Karpas-422 (cell line): ENCODE data around the gene EYS. TPM values are rescaled to one million over a fixed set of nuclear protein-coding genes. Genes with fewer than 3 reads are reported as not detected.

Source experiments
- DNase-seq: peaks from one replicate; pipeline ENCODE4 v3.0.0-alpha.2; 2015
- H2AFZ ChIP-seq: fragments of 200-600 bp; sonication (generic); 2 replicates; pipeline ENCODE4 v1.6.1; 2014; ENCODE audit warnings: antibody characterized with exemption, low read length, mixed read lengths
- H3K27ac ChIP-seq: fragments of 200-600 bp; sonication (generic); 2 replicates; pipeline ENCODE4 v1.5.1; 2014; ENCODE audit warnings: mild to moderate bottlenecking, low read length, moderate library complexity
- H3K27me3 ChIP-seq: fragments of 200-600 bp; sonication (generic); 2 replicates; pipeline ENCODE4 v1.6.1; 2014; ENCODE audit warnings: low read length, mixed read lengths
- H3K36me3 ChIP-seq: fragments of 200-600 bp; sonication (generic); 2 replicates; pipeline ENCODE4 v1.6.1; 2014; ENCODE audit warnings: low read length, mixed read lengths; ENCODE audit not compliant: insufficient read depth
- H3K4me1 ChIP-seq: fragments of 200-600 bp; sonication (generic); 2 replicates; pipeline ENCODE4 v1.6.1; 2014; ENCODE audit warnings: mild to moderate bottlenecking, low read length, mixed read lengths
- H3K4me2 ChIP-seq: fragments of 200-600 bp; sonication (generic); 2 replicates; pipeline ENCODE4 v1.6.1; 2014; ENCODE audit warnings: low read length, low read depth, mild to moderate bottlenecking; ENCODE audit not compliant: poor library complexity, severe bottlenecking
- H3K4me3 ChIP-seq: fragments of 200-600 bp; sonication (generic); 2 replicates; pipeline ENCODE4 v1.5.1; 2014; ENCODE audit warnings: mild to moderate bottlenecking, antibody characterized with exemption, low read length, mixed read lengths
- H3K79me2 ChIP-seq: fragments of 200-600 bp; sonication (generic); 2 replicates; pipeline ENCODE4 v1.6.1; 2014; ENCODE audit warnings: mild to moderate bottlenecking, low read length, mixed read lengths
- H3K9ac ChIP-seq: fragments of 200-600 bp; sonication (generic); 2 replicates; pipeline ENCODE4 v1.6.0; 2014; ENCODE audit warnings: low read length
- H3K9me2 ChIP-seq: fragments of 200-600 bp; sonication (generic), shearing (Covaris generic); replicated peaks from 2 replicates; pipeline ENCODE4 v1.6.0; 2014; ENCODE audit warnings: mild to moderate bottlenecking, low read length, moderate library complexity; ENCODE audit not compliant: insufficient read depth
- H3K9me3 ChIP-seq: fragments of 300-700, 200-600 bp; sonication (generic); 2 replicates; pipeline ENCODE4 v1.6.1; 2014; ENCODE audit warnings: low read length, mixed read lengths
- H4K20me1 ChIP-seq: fragments of 200-600 bp; sonication (generic); 2 replicates; pipeline ENCODE4 v1.6.1; 2014; ENCODE audit warnings: mild to moderate bottlenecking, antibody characterized with exemption, low read length, low read depth; ENCODE audit not compliant: insufficient read depth
- total RNA-seq: library from RNA; depleted of rRNA; stranded (reverse); fragments of >200 nt; shearing (Covaris generic); gene quantifications from 2 replicates; pipeline ENCODE4 v1.2.3, GENCODE V29; 2014; ENCODE audit warnings: low replicate concordance

The EYS gene
- total RNA-seq, 1 experiment from 2014 or later = not detected

GRCh38 chr6:64812138-64812537 lies 894.9 kb downstream of the EYS start:
- Histone ChIP-seq H3K27ac (no peak overlapping the region), H3K27me3 (no peaks in the 10 kb centered on the region), H3K9me3 (peaks cover 12% of the 10 kb centered on the region; the same call in 1 of the 2 replicates), H3K4me3 (no peak overlapping the region), H3K36me3 (no peaks in the 10 kb centered on the region), H2AFZ (no peak overlapping the region), H3K79me2 (no peaks in the 10 kb centered on the region), H3K9ac (no peak overlapping the region), H3K4me1 (no peaks in the 10 kb centered on the region), H3K4me2 (no peak overlapping the region), H3K9me2 (no peaks in the 10 kb centered on the region), H4K20me1 (no peaks in the 10 kb centered on the region)
- DNase-seq = no peak

- Histone ChIP-seq H3K9ac (no peak overlapping the region), H3K9me2 (no peaks in the 10 kb centered on the region), H2AFZ (no peak overlapping the region), H3K4me1 (no peaks in the 10 kb centered on the region), H3K79me2 (no peaks in the 10 kb centered on the region), H3K36me3 (no peaks in the 10 kb centered on the region), H3K4me3 (no peak overlapping the region), H4K20me1 (no peaks in the 10 kb centered on the region), H3K27me3 (no peaks in the 10 kb centered on the region), H3K27ac (no peak overlapping the region), H3K4me2 (no peak overlapping the region), H3K9me3 (peaks cover 9% of the 10 kb centered on the region; the same call in 1 of the 2 replicates)
- no peak for DNase-seq
These were observed 895.9 kb downstream of the EYS start for GRCh38 chr6:64811119-64811518.

- no peak overlapping the region for H3K9ac ChIP-seq
- H3K4me3 ChIP-seq = no peak overlapping the region
- H3K9me3 ChIP-seq = peaks cover 21% of the 10 kb centered on the region
- H3K27me3 ChIP-seq = no peaks in the 10 kb centered on the region
- H3K9me2 ChIP-seq = no peaks in the 10 kb centered on the region
- no peak overlapping the region for H3K4me2 ChIP-seq
- DNase-seq = no peak
- H3K79me2 ChIP-seq = no peaks in the 10 kb centered on the region
- H3K4me1 ChIP-seq = no peaks in the 10 kb centered on the region
- H3K36me3 ChIP-seq = no peaks in the 10 kb centered on the region
- no peak overlapping the region for H2AFZ ChIP-seq
- H3K27ac ChIP-seq = no peak overlapping the region
- H4K20me1 ChIP-seq = no peaks in the 10 kb centered on the region
These were observed 899.2 kb downstream of the EYS start for GRCh38 chr6:64807785-64808184.

GRCh38 chr6:64803470-64804166 lies 903.4 kb downstream of the EYS start:
- H4K20me1 ChIP-seq = no peaks in the 10 kb centered on the region

GRCh38 chr6:64792534-64792933 lies 914.5 kb downstream of the EYS start:
- no peaks in the 10 kb centered on the region for H3K9me2 ChIP-seq
- no peak overlapping the region for H3K9ac ChIP-seq
- H3K79me2 ChIP-seq = no peaks in the 10 kb centered on the region
- H3K36me3 ChIP-seq = no peaks in the 10 kb centered on the region
- H3K4me3 ChIP-seq = no peak overlapping the region
- no peaks in the 10 kb centered on the region for H4K20me1 ChIP-seq
- H3K27me3 ChIP-seq = no peaks in the 10 kb centered on the region
- peaks cover 15% of the 10 kb centered on the region; the same call in 1 of the 2 replicates for H3K9me3 ChIP-seq
- H3K4me1 ChIP-seq = no peaks in the 10 kb centered on the region
- no peak for DNase-seq
- no peak overlapping the region for H3K4me2 ChIP-seq
- H2AFZ ChIP-seq = no peak overlapping the region
- H3K27ac ChIP-seq = no peak overlapping the region

More at GRCh38 chr6:64803470-64804166, 903.4 kb downstream of the EYS start:
- Histone ChIP-seq H3K27ac (no peak overlapping the region), H3K9ac (no peak overlapping the region), H3K4me3 (no peak overlapping the region), H2AFZ (no peak overlapping the region), H3K27me3 (no peaks in the 10 kb centered on the region), H3K79me2 (no peaks in the 10 kb centered on the region), H3K4me2 (no peak overlapping the region), H3K36me3 (no peaks in the 10 kb centered on the region), H3K9me3 (peaks cover 26% of the 10 kb centered on the region), H3K9me2 (no peaks in the 10 kb centered on the region), H3K4me1 (no peaks in the 10 kb centered on the region)
- DNase-seq = no peak

- no peak for DNase-seq
- Histone ChIP-seq H3K9ac (no peak overlapping the region), H4K20me1 (no peaks in the 10 kb centered on the region), H3K4me1 (no peaks in the 10 kb centered on the region), H3K9me3 (peaks cover 24% of the 10 kb centered on the region), H3K4me2 (no peak overlapping the region), H2AFZ (no peak overlapping the region), H3K27me3 (no peaks in the 10 kb centered on the region), H3K4me3 (no peak overlapping the region), H3K9me2 (no peaks in the 10 kb centered on the region), H3K36me3 (no peaks in the 10 kb centered on the region), H3K27ac (no peak overlapping the region), H3K79me2 (no peaks in the 10 kb centered on the region)
These were observed 917.5 kb downstream of the EYS start for GRCh38 chr6:64789476-64789875.

- no peaks in the 10 kb centered on the region for H3K9me2 ChIP-seq
- H3K4me3 ChIP-seq = no peak overlapping the region
- H2AFZ ChIP-seq = no peak overlapping the region
- no peak overlapping the region for H3K9ac ChIP-seq
- no peaks in the 10 kb centered on the region for H3K27me3 ChIP-seq
- no peaks in the 10 kb centered on the region for H3K79me2 ChIP-seq
- no peaks in the 10 kb centered on the region for H3K36me3 ChIP-seq
- peaks cover 29% of the 10 kb centered on the region for H3K9me3 ChIP-seq
- no peak overlapping the region for H3K27ac ChIP-seq
- no peak overlapping the region for H3K4me2 ChIP-seq
- no peaks in the 10 kb centered on the region for H3K4me1 ChIP-seq
- DNase-seq = no peak
- H4K20me1 ChIP-seq = no peaks in the 10 kb centered on the region
These were observed 920.3 kb downstream of the EYS start for GRCh38 chr6:64786736-64787135.

- Histone ChIP-seq H4K20me1 (no peaks in the 10 kb centered on the region), H3K9me3 (peaks cover 33% of the 10 kb centered on the region), H3K9me2 (no peaks in the 10 kb centered on the region), H2AFZ (no peak overlapping the region), H3K9ac (no peak overlapping the region), H3K4me1 (no peaks in the 10 kb centered on the region), H3K27ac (no peak overlapping the region), H3K27me3 (no peaks in the 10 kb centered on the region), H3K36me3 (no peaks in the 10 kb centered on the region), H3K4me3 (no peak overlapping the region), H3K79me2 (no peaks in the 10 kb centered on the region), H3K4me2 (no peak overlapping the region)
- DNase-seq = no peak
These were observed 924.1 kb downstream of the EYS start for GRCh38 chr6:64782877-64783276.
